ENCODE results near the gene SRP19. TPM values are rescaled to one million over a fixed set of nuclear protein-coding genes. Genes with fewer than 3 reads are reported as not detected.

Gene SRP19
- 54.8 TPM for total RNA-seq (ENCODE audit: unreplicated experiment)
- long read RNA-seq, transcript SRP19-201 (5 exons, 937 nt): minor isoform, 6 of 49 reads
- long read RNA-seq, transcript SRP19-206 (5 exons, 2,841 nt): major isoform, 37 of 49 reads
- long read RNA-seq, partial matches to known transcripts: 3 of 49 reads
- long read RNA-seq, other reads (novel, unspliced or antisense): 2 of 49 reads

DNA sequence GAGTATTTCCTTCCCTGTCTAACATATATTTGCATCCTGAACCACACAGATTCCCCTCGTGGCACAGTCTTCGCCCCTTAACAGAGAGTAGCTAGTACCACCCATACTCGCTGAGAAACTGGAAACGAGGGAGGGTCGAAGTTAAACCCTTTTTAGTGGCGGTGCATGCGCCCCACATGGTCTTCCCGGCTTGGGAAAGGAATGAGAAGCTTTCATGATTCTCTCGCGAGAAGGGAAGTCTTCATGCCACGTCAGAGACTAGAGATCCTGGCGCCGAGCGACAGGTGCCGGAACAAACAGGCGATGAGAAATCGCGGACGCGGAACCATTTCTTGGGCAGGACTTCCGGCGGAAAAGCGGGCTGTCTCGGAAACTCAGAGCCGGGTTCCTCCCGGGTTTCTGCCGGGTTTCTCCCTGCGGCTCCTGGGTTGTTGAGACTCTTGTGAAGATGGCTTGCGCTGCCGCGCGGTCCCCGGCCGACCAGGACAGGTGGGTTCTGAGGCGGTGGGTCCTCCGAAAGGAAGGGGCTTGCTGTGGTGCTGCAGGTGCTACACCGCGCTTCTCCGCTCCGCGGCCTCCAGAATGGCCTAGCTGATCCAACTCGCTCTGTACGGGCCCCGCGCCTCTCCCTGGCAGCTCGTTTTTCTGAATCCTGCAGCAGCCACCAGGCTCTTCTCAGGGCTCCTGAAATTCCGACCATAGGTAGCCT, at the start of gene SRP19:
Gene SRP19, plus strand, starts transcription at position 359 of the 709 bp plus-strand sequence. Its CDS starts 90 bp downstream, at position 449.
- peaks cover 2% of the 10 kb centered on the region for H3K9me3 Mint-ChIP-seq (ENCODE audit: unreplicated experiment)
- TF ChIP-seq, protein P1, sequence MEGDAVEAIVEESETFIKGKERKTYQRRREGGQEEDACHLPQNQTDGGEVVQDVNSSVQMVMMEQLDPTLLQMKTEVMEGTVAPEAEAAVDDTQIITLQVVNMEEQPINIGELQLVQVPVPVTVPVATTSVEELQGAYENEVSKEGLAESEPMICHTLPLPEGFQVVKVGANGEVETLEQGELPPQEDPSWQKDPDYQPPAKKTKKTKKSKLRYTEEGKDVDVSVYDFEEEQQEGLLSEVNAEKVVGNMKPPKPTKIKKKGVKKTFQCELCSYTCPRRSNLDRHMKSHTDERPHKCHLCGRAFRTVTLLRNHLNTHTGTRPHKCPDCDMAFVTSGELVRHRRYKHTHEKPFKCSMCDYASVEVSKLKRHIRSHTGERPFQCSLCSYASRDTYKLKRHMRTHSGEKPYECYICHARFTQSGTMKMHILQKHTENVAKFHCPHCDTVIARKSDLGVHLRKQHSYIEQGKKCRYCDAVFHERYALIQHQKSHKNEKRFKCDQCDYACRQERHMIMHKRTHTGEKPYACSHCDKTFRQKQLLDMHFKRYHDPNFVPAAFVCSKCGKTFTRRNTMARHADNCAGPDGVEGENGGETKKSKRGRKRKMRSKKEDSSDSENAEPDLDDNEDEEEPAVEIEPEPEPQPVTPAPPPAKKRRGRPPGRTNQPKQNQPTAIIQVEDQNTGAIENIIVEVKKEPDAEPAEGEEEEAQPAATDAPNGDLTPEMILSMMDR (IDR thresholded peaks at IDR 0.05; ENCODE audit: partially characterized antibody, unreplicated experiment): no peak
- peak; percentile 92 for DNase-seq
- H3K36me3 Mint-ChIP-seq (ENCODE audit: unreplicated experiment): no peaks in the 10 kb centered on the region
- H3K4me1 Mint-ChIP-seq (ENCODE audit: low read depth, unreplicated experiment): peaks cover 9% of the 10 kb centered on the region
- H3K4me3 Mint-ChIP-seq (ENCODE audit: unreplicated experiment): peak within 1 kb of the TSS; percentile 95
- H3K27me3 Mint-ChIP-seq (ENCODE audit: unreplicated experiment): no peaks in the 10 kb centered on the region
- H3K27ac Mint-ChIP-seq (ENCODE audit: unreplicated experiment): peak within 1 kb of the TSS; percentile 88

- DNase-seq: no peak
- Mint-ChIP-seq H3K27me3 (ENCODE audit: unreplicated experiment) (peaks cover 4% of the 10 kb centered on the region), H3K4me3 (ENCODE audit: unreplicated experiment) (no peak overlapping the region), H3K4me1 (ENCODE audit: low read depth, unreplicated experiment) (peaks cover 3% of the 10 kb centered on the region), H3K9me3 (ENCODE audit: unreplicated experiment) (no peaks in the 10 kb centered on the region), H3K27ac (ENCODE audit: unreplicated experiment) (no peak overlapping the region), H3K36me3 (ENCODE audit: unreplicated experiment) (peaks cover 10% of the 10 kb centered on the region)
- TF ChIP-seq, protein P1 (IDR thresholded peaks at IDR 0.05; ENCODE audit: partially characterized antibody, unreplicated experiment): no peak
These were observed 48.5 kb upstream of the SRP19 start for GRCh38 chr5:112812549-112812948.

GRCh38 chr5:112820246-112820645, 40.8 kb upstream of the SRP19 start:
- H3K27ac Mint-ChIP-seq (ENCODE audit: unreplicated experiment): no peak overlapping the region

DNA sequence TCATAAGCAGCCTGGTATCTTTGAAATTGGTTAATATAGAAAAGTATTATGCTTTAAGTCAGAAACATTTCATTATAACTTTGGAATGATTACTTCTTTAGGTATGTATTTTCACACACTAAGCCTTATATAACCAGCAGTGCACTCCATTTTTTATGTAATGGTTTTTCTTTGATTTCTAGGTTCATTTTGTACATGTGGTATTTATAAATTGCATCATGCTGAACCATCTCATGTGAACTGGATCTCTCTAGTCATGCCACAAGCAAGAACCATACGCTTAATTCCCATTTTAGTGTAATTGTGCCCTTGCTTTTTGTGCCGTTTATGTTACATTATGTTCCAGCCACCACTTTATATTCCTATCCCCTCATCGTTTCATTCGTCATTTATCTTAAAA, 38.6 kb upstream of the SRP19 start:
- H3K27ac Mint-ChIP-seq (ENCODE audit: unreplicated experiment): no peak overlapping the region
- peaks cover 2% of the 10 kb centered on the region for H3K9me3 Mint-ChIP-seq (ENCODE audit: unreplicated experiment)
- no peak for DNase-seq
- H3K36me3 Mint-ChIP-seq (ENCODE audit: unreplicated experiment): no peaks in the 10 kb centered on the region
- H3K4me1 Mint-ChIP-seq (ENCODE audit: low read depth, unreplicated experiment): no peaks in the 10 kb centered on the region
- TF ChIP-seq, protein P1 (IDR thresholded peaks at IDR 0.05; ENCODE audit: partially characterized antibody, unreplicated experiment): no peak
- H3K27me3 Mint-ChIP-seq (ENCODE audit: unreplicated experiment): no peaks in the 10 kb centered on the region
- H3K4me3 Mint-ChIP-seq (ENCODE audit: unreplicated experiment): no peak overlapping the region

More at GRCh38 chr5:112820246-112820645, 40.8 kb upstream of the SRP19 start:
- H3K27me3 Mint-ChIP-seq (ENCODE audit: unreplicated experiment): no peaks in the 10 kb centered on the region
- no peak for DNase-seq
- peaks cover 2% of the 10 kb centered on the region for H3K9me3 Mint-ChIP-seq (ENCODE audit: unreplicated experiment)
- no peak overlapping the region for H3K4me3 Mint-ChIP-seq (ENCODE audit: unreplicated experiment)
- H3K4me1 Mint-ChIP-seq (ENCODE audit: low read depth, unreplicated experiment): no peaks in the 10 kb centered on the region
- H3K36me3 Mint-ChIP-seq (ENCODE audit: unreplicated experiment): no peaks in the 10 kb centered on the region
- TF ChIP-seq, protein P1 (IDR thresholded peaks at IDR 0.05; ENCODE audit: partially characterized antibody, unreplicated experiment): no peak

DNA sequence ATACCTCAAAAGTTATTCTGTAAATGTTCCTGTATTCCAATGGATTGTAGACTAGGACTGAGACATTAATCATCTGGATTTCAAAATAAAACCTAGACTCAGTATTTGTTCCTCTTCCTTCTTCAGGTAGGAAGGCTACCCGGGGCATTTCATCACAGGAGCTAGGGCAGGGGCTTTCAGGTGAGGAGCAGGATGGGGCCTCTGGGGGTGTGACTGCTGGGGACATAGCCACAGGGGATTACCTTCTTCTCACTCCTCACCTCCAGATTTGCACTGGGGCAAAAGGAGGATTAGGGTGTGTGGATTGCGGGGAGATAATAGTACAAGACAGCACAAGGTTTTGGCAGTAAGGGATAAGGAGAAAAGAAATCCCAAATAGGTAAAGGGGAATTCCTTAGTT, 37.9 kb upstream of the SRP19 start:
- DNase-seq: no peak
- Mint-ChIP-seq H3K27ac (ENCODE audit: unreplicated experiment) (no peak overlapping the region), H3K27me3 (ENCODE audit: unreplicated experiment) (no peaks in the 10 kb centered on the region), H3K9me3 (ENCODE audit: unreplicated experiment) (peaks cover 2% of the 10 kb centered on the region), H3K36me3 (ENCODE audit: unreplicated experiment) (no peaks in the 10 kb centered on the region), H3K4me3 (ENCODE audit: unreplicated experiment) (no peak overlapping the region), H3K4me1 (ENCODE audit: low read depth, unreplicated experiment) (no peaks in the 10 kb centered on the region)
- TF ChIP-seq, protein P1 (IDR thresholded peaks at IDR 0.05; ENCODE audit: partially characterized antibody, unreplicated experiment): no peak

All from glutamatergic neuron (in vitro differentiated cells).